H54 (cell line): ENCODE measurements around the gene WASHC4.

Experiments used
- DNase-seq: peaks from one replicate; pipeline ENCODE4 v3.0.0; 2011; ENCODE audit warnings: low spot score, mixed read lengths; ENCODE audit not compliant: insufficient read length
- FAIRE-seq: peaks from 3 replicates; lab custom pipeline; 2011; peaks lifted over from hg19 to GRCh38; lab: Jason Lieb, UNC
- POLR2A ChIP-seq: IDR thresholded peaks from 2 replicates; pipeline ENCODE4 v1.6.1; 2011; ENCODE audit warnings: low read depth, mild to moderate bottlenecking, low read length

The WASHC4 gene

GRCh38 chr12:105214670-105215375, 107.3 kb downstream of the WASHC4 start:
- TF ChIP-seq POLR2A: no peak
- FAIRE-seq (no peak), DNase-seq (no peak)

- TF ChIP-seq POLR2A: no peak
- DNase-seq: no peak
- no peak for FAIRE-seq
Measured at GRCh38 chr12:105218434-105218833, 110.9 kb downstream of the WASHC4 start.
